Pulmonary artery endothelial cell (primary cell): ENCODE results near the gene SUMO3. TPM values are rescaled to one million over a fixed set of nuclear protein-coding genes. Genes with fewer than 3 reads are reported as not detected.

Experiments
- DNase-seq: peaks from one replicate; pipeline ENCODE4 v3.0.0-alpha.2; 2011; ENCODE audit warnings: low read depth, low spot score
- total RNA-seq: library from RNA; depleted of rRNA; stranded (reverse); fragments of >200 nt; gene quantifications from 2 replicates; pipeline ENCODE4 v1.2.3, GENCODE V29; 2014

The SUMO3 gene
- 101 and 113 TPM in 2 replicates for total RNA-seq

GRCh38 chr21:44817914-44818639, at the start of gene SUMO3:
SUMO3 (minus strand) TSS chr21:44818062; CDS start chr21:44817968, 94 bp downstream.
- DNase-seq, result no peak

DNA sequence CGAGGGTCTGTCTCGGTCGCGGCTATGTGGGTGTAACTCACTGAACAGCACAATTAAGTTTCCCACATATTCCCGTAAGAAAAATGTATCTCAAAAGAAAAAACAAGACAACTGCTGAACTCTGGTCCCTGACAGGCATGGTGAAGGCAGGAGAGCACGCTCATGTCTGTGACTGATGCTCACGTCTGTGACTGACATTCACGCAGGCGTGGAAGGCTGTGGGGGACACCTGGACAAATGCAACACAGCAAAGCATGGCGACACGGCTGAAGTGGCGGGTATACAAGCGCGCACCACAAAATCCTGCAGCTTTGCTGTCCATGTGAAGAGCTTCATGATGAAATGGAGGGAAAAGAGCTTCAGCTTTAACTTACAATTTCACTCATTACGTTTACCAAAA, 49.6 kb upstream of the SUMO3 start:
- DNase-seq, result no peak

GRCh38 chr21:44866780-44867179, 48.9 kb upstream of the SUMO3 start:
- peak; percentile 60 for DNase-seq

DNA sequence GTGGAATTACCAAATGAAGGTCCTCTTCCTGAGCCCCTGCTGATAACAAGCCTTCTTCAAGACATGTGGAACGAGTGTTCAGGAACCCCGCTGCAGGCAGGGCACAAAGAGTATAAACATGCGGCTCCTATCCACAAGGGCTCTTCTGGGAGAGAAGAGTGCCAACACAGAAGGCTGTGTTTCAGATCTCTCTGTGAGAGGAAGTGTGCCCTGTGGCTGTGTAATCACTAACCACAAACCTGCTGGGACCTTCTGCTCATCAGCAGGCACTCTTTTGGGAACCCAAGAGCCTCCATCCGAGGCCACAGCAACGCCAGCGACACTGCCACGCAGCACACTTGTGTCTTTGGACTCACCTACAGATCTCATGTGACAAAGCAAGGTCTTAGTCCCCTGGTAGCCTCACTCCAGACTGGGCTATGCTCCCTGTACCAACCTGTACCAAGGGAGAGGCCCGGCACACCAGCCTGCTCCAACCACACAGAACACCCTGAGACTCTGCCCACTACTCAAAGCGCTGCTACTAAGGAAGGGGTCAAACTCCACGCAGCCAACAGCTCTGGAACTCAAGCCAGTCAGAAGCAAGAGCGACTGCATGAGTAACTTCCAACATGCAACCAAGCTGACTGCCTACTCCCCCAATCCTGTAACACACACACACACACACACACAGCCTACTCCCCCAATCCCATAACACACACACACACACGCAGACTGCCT, 47.9 kb upstream of the SUMO3 start:
- no peak for DNase-seq

GRCh38 chr21:44862869-44863685, 45.2 kb upstream of the SUMO3 start:
- DNase-seq, result no peak

- DNase-seq, result no peak
These were observed 40.9 kb upstream of the SUMO3 start for GRCh38 chr21:44858791-44859190.

DNA sequence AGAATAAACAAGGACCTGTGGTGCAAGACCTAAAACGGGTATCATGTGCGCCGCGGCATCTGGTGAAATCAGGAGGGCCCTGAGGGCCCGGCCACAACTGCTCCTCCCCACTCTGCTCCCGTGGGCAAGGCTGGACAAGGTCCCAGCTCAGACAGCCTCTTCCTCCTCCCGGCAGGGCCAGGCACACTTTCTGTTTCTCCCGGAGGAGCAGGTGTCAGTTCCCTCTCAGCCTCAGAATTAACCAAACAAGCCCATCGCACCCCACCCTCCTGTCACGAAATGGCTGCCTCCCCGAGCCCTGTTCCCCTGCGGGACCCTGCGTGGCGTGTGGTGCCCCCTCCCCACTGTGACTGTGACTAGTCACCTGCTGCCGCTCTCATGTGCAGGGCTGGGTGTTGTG, 40.4 kb upstream of the SUMO3 start:
- no peak for DNase-seq

GRCh38 chr21:44857127-44857892, 39.4 kb upstream of the SUMO3 start:
- no peak for DNase-seq

- DNase-seq, result no peak
These were observed 38.3 kb upstream of the SUMO3 start for GRCh38 chr21:44856131-44856530.

- DNase-seq, result no peak
These were observed 37.7 kb upstream of the SUMO3 start for GRCh38 chr21:44855572-44855971.

- DNase-seq, result no peak
These were observed 37.0 kb upstream of the SUMO3 start for GRCh38 chr21:44854664-44855446.

DNA sequence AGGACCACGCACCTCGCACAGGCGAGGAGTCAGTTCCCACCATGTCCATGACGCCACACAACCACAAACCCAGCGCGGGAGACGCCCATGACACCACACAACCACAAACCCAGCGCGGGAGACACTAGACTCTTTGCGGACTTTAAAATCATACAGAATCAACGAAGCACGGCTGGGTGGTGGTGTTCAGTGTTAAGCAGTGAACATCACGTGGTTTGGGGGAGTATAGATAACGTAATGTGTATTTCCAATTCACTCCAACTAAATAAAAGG, 36.5 kb upstream of the SUMO3 start:
- DNase-seq, result no peak

DNA sequence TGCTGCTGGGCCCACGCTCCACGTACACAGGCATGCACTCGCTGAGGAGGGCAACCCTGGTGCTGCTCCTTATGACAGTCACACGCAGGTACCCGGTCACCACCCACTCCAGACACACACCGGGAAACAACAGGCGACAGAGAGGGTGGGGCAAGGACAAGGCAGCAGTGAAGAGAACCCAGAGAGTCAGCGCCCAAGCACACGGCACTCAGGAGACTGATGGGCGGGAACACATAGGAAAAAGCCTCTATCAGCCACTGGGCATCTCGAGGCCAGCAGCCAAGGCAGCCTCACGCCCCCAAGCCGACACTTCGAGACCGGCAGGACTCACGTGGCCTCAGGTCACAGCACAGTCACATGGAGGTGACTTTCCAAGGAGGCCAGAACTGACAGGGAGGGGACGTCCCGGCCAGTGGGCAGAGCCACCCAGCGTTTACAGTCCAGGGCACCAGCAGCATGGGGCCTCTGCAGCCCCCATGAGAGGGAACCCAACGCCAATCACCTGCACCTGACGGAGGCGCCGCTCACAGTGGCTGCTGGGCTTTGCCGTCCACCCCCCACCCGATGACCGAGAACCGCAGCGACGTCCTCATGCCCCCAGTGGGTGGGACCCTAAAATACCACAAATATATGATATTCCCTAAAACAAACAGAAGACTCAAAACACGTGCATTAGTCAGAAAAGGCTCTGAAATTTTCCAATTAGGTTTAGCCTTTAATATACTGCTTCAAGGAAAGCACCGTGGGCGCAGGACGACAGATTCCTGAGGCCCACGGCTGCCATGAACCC, 35.9 kb upstream of the SUMO3 start:
- DNase-seq, result no peak

DNA sequence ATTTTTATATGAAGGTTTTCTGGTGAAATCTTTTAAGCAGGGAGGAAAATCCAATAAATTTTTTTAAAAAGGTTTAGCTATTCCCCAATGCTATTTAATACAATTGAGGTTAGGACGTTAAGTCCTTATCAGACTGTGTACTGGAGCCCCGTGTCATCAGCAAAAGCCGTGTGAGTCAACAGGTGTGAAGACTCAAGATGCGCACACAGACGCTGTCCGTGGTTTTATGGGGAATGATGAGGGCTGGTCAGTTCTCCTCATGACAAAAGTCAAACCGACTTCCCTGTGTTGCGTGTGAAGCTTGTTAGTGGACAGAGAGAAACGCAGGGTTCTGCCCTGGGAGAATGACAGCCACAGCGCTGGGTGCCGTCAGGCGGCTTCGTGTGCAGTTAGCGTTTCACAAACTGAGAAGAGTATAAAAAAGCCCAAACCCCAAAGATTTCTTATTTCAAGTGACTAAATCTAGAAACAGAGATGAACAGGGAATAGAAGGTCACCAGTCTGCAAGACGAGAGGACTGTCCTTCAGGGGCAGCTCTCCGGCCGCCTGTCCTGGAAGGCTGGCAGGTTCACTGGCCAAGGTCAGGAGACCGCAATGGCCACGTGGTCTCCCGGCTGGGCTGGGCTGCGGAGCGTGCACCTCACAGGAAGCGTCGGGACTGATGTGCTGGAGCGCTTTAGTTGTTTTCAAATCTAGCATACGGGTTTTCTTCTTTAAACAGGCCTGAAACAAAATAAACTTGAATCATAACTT, 33.2 kb upstream of the SUMO3 start:
- DNase-seq, result no peak

DNA sequence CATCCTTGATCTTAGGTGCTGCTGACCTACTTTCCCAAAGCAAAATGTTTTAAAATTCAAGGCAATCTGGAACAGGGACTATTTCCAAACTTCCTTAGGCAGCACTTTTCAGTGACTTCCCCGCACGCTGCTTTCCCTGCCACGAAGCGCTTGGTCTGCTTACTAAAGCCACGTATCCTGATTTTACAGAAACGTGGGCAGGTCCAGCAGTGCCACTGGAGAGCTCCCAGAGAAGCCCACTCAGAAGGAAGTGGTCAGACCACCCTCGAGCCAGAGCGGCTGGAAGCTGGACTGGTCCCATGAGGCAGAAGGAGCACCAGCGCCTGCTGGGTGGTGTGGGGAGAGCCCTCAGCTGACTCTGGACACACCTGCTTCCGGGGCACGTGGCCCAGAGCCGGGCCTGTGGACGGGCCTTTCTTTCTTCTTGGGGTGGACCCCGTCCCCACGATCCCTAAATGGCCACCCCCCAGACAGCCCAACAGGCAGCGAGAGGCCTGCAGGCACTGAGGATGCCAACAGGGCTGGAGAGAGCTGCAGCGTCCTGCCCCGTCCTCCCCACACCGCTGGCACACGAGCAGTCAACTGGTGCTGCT, 32.4 kb upstream of the SUMO3 start:
- DNase-seq, result no peak

DNA sequence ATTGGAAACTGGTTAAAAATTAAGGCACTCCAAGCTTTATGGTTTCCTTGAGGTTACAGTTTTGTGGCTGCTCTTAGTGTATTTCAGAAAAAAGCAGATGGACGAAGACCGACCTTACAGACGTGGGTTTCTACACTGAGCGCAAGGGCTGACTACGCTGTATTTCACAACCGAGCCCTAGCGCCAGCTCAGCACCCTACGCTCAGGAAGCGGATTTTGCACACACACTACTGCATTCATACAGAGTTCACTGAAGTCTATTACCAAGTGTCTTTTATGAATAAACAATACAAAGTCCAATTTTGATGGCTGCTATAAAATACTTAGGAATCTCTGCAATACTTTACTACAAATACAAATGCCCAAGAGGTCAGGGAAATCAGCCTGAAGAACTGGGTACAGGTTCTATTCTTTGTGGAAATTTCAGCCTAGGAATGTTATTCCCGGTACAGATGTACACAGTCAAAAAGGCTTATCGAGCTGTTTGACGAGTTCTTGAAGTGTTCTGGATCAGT, 31.8 kb upstream of the SUMO3 start:
- no peak for DNase-seq

DNA sequence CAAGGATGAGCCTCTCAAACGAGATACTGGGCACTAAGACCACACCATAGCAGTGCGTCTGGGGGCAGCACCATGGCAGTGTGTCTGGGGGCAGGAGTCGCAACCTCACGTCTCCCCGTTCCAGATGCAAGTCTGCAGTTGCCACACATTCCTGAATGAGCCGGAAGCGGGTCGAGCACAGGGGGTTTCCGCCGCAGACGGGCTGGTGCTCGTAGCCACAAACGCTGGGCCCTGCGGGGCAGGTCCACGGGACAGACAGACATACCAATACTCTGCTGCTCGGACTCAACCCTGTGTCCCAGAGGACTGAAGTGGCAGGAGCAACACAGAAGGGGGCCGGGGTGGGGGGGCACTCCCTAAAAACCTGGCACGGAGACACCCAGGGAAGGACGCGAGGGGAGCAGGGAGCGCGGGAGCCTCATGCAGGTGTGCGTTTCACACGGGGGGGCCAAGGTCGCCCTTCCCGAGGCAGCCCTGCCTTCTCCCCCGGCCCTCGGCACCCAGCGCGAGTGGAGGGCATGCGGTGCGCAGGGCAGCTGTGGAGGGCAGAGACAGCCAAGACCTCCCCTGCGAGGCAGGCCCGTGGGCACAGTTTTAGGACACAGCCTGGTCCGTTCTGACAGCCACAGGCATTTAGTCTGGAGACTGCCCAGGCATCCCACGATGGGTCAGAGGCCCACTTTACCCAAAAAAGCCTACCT, 31.1 kb upstream of the SUMO3 start:
- no peak for DNase-seq
